ENCODE data around the gene DTX3. TPM values are rescaled to one million over a fixed set of nuclear protein-coding genes. Genes with fewer than 3 reads are reported as not detected.

DTX3 gene
- total RNA-seq, 1 experiment from 2014 or later = 16.8 TPM

DNA sequence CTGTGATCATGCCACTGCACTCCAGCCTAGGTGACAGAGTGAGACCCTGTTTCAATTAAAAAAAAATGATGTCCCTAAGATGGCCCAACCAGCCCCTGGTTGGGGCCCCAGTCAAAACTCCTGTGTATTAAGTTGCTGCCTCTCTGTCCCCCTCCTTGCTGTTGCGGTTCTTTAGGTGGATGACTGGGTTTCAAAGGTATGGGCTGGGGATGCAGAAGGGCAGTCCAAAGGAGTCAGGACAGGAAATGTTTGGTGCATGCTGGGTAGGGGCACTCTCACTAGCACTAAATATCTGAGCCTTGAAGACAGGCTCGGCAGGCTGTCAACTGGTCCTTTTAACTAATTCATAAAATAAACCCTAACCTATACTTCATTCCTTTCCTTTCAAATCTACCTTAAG lies 25.6 kb upstream of the DTX3 start:
- Histone ChIP-seq H3K79me2 (ENCODE audit: low read length) (no peaks in the 10 kb centered on the region), H2AFZ (ENCODE audit: low read length) (no peak overlapping the region), H3K4me1 (ENCODE audit: low read length) (no peaks in the 10 kb centered on the region), H3K9ac (ENCODE audit: low read length) (no peak overlapping the region), H3K27me3 (ENCODE audit: low read length) (no peaks in the 10 kb centered on the region), H3K9me3 (ENCODE audit: low read length) (no peaks in the 10 kb centered on the region), H3K4me3 (ENCODE audit: low read length) (no peak overlapping the region), H3K9me2 (replicated peaks; ENCODE audit: insufficient read depth, low read length) (no peaks in the 10 kb centered on the region), H3K4me2 (ENCODE audit: low read depth, low read length, poor library complexity, severe bottlenecking) (no peak overlapping the region), H3K36me3 (ENCODE audit: insufficient read depth, low read length) (peaks cover 38% of the 10 kb centered on the region), H3K27ac (ENCODE audit: low read length) (no peak overlapping the region), H4K20me1 (ENCODE audit: insufficient read depth, low read depth, low read length) (no peaks in the 10 kb centered on the region)
- no peak for DNase-seq

DNA sequence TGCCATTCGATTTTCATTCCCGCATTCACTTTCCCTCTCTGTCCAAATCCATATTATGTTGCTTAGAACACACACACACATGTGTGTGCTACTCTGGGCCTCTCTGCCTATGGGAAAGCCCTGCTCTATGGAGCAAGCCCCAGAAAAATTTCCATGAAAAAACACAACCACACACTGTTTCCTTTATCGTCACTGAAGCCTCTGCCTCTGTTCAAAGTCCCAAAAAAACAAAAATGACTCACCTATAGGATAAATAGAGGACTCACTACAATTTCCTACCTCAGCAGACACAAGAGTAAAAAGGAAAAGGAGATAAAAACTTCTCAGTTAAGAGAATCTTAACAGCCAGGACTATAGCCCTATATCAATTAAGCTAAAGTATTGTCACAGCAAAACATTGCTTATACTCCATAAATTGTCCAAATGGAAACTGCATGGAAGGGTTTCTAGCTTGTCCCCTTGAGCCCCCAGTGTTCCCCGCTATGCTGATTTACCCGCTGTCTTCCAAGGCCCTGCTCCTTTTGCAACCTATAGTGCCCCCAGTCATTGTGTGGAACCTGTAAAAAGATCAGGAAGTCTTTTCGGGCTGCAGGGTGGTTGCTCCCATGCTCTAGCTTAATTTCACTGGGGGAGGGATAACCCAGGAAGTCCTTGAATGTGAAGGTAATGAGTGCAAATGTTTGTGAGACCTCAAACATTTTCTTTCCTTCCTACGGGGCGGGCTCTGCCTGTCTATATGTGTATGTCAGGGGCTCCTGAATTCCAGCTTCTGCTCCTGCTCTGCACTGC lies 24.8 kb upstream of the DTX3 start:
- no peak for DNase-seq
- Histone ChIP-seq H2AFZ (ENCODE audit: low read length) (no peak overlapping the region), H4K20me1 (ENCODE audit: insufficient read depth, low read depth, low read length) (no peaks in the 10 kb centered on the region), H3K4me3 (ENCODE audit: low read length) (no peak overlapping the region), H3K27me3 (ENCODE audit: low read length) (no peaks in the 10 kb centered on the region), H3K4me1 (ENCODE audit: low read length) (no peaks in the 10 kb centered on the region), H3K27ac (ENCODE audit: low read length) (no peak overlapping the region), H3K9ac (ENCODE audit: low read length) (no peak overlapping the region), H3K9me3 (ENCODE audit: low read length) (no peaks in the 10 kb centered on the region), H3K4me2 (ENCODE audit: low read depth, low read length, poor library complexity, severe bottlenecking) (no peak overlapping the region), H3K79me2 (ENCODE audit: low read length) (no peaks in the 10 kb centered on the region), H3K9me2 (replicated peaks; ENCODE audit: insufficient read depth, low read length) (no peaks in the 10 kb centered on the region), H3K36me3 (ENCODE audit: insufficient read depth, low read length) (peaks cover 44% of the 10 kb centered on the region)

DNA sequence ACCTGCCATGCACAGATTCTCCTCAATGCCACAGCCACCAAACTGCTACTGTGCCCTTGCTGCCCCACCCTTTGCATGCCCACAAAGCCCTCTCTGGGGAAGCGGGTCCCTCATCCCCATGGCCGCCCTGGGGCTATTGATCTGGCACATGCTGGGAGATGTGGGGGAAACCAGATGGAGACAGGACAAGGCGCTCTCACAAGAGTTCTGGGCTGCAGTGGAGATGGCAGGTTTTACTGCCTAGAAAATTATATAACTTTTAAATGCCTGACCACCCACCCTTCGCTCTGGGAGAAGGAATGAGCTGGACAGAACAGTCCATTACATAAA lies 24.2 kb upstream of the DTX3 start:
- H3K27me3 ChIP-seq (ENCODE audit: low read length) = no peaks in the 10 kb centered on the region
- peaks cover 44% of the 10 kb centered on the region for H3K36me3 ChIP-seq (ENCODE audit: insufficient read depth, low read length)
- H2AFZ ChIP-seq (ENCODE audit: low read length) = no peak overlapping the region
- H3K4me3 ChIP-seq (ENCODE audit: low read length) = no peak overlapping the region
- no peak for DNase-seq
- H3K9ac ChIP-seq (ENCODE audit: low read length) = no peak overlapping the region
- H3K79me2 ChIP-seq (ENCODE audit: low read length) = no peaks in the 10 kb centered on the region
- no peaks in the 10 kb centered on the region for H4K20me1 ChIP-seq (ENCODE audit: insufficient read depth, low read depth, low read length)
- no peaks in the 10 kb centered on the region for H3K9me2 ChIP-seq (replicated peaks; ENCODE audit: insufficient read depth, low read length)
- no peak overlapping the region for H3K4me2 ChIP-seq (ENCODE audit: low read depth, low read length, poor library complexity, severe bottlenecking)
- no peaks in the 10 kb centered on the region for H3K4me1 ChIP-seq (ENCODE audit: low read length)
- H3K9me3 ChIP-seq (ENCODE audit: low read length) = no peaks in the 10 kb centered on the region
- H3K27ac ChIP-seq (ENCODE audit: low read length) = no peak overlapping the region

DNA sequence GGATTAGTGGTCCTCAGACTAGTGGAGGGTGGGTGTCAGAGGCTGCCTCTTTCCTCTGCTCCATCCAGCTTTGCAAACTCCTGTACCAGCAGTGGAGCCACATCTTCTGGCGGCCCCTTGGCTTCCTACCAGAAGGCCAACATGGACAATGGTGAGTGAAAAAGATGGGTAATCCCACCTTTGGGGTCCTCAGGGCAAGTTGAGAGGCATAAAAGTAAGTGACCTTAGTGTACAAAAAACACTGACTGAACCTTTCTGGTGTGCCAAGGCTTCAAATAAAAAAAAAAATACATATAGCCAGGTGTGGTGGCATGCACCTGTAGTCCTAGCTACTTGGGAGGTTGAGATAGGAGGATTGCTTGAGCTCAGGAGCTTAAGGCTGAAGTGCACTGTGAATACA lies 22.8 kb upstream of the DTX3 start:
- peaks cover 35% of the 10 kb centered on the region for H3K36me3 ChIP-seq (ENCODE audit: insufficient read depth, low read length)
- H3K79me2 ChIP-seq (ENCODE audit: low read length) = no peaks in the 10 kb centered on the region

DNA sequence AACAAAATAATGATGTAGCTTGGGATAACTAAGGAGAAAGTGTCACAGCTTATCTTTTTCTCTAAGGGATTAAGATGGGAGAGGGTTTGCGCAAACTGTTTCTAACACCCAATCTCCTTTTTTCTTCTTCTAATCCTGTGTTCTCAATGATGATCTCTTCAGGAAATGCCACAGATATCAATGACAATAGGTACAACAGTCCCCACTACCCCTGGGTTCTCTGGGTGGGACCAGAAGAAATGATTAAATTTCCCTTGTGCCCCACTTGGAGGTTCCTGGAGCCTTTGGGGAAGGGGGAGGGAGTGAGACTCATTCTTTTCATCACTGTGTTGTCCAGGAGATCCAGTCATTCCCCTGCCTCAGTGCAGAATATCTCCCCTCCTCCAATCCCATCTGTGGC lies 22.2 kb upstream of the DTX3 start:
- Histone ChIP-seq H3K9me3 (ENCODE audit: low read length) (no peaks in the 10 kb centered on the region), H3K27ac (ENCODE audit: low read length) (no peak overlapping the region), H3K79me2 (ENCODE audit: low read length) (no peaks in the 10 kb centered on the region), H3K9ac (ENCODE audit: low read length) (no peak overlapping the region), H3K27me3 (ENCODE audit: low read length) (no peaks in the 10 kb centered on the region), H3K4me3 (ENCODE audit: low read length) (no peak overlapping the region), H3K4me2 (ENCODE audit: low read depth, low read length, poor library complexity, severe bottlenecking) (no peak overlapping the region), H2AFZ (ENCODE audit: low read length) (no peak overlapping the region), H3K36me3 (ENCODE audit: insufficient read depth, low read length) (peaks cover 34% of the 10 kb centered on the region), H3K4me1 (ENCODE audit: low read length) (no peaks in the 10 kb centered on the region), H3K9me2 (replicated peaks; ENCODE audit: insufficient read depth, low read length) (no peaks in the 10 kb centered on the region), H4K20me1 (ENCODE audit: insufficient read depth, low read depth, low read length) (no peaks in the 10 kb centered on the region)
- DNase-seq = no peak

More for the DNA sequence above, 22.8 kb upstream of the DTX3 start:
- Histone ChIP-seq H4K20me1 (ENCODE audit: insufficient read depth, low read depth, low read length) (no peaks in the 10 kb centered on the region), H2AFZ (ENCODE audit: low read length) (no peak overlapping the region), H3K9ac (ENCODE audit: low read length) (no peak overlapping the region), H3K27me3 (ENCODE audit: low read length) (no peaks in the 10 kb centered on the region), H3K4me3 (ENCODE audit: low read length) (no peak overlapping the region), H3K4me2 (ENCODE audit: low read depth, low read length, poor library complexity, severe bottlenecking) (no peak overlapping the region), H3K27ac (ENCODE audit: low read length) (no peak overlapping the region), H3K9me3 (ENCODE audit: low read length) (no peaks in the 10 kb centered on the region), H3K4me1 (ENCODE audit: low read length) (no peaks in the 10 kb centered on the region), H3K9me2 (replicated peaks; ENCODE audit: insufficient read depth, low read length) (no peaks in the 10 kb centered on the region)
- no peak for DNase-seq

DNA sequence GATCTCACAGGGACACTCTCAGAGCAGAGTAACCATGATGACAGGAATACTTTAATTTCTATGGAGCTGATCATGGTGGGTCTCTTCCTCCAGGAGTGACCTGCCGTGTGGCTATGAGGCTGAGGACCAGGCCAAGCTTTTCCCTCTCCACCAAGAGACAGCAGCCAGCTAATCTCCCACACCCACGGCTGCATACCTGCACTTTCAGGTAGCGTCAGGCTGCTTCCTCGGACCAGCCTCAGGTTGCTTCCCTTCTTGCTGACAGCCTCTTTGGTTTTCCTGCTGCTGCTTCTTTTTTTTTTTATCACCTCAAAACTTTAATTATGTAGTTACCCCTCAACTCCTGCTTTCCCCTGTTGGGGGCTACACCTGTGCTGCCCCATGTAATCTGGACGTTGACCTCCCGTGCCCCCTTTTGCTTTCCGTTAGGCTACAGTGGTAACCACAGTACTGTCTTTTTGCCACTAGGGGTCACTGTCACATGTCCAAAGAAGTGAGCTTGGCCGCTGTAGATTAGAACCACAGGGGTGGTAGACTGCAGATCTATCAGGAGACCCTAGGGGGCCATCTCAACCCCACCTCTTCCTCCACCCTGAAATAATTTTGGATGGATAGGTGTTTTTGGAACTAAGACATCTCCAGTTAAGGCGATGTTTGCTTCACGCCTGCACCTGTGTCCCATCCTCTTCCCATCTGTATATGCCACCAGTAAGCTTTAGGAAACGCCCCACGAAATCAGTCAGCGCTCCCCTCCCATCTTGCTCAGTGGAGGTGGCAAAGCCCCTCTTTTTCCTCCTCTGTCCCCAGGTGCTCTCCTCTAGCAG lies 21.4 kb upstream of the DTX3 start:
- peak; percentile 94 for DNase-seq
- no peak overlapping the region; the same call in 1 of the 2 replicates for H3K9ac ChIP-seq (ENCODE audit: low read length)
- H3K4me3 ChIP-seq (ENCODE audit: low read length) = no peak overlapping the region
- H3K27me3 ChIP-seq (ENCODE audit: low read length) = no peaks in the 10 kb centered on the region
- H3K79me2 ChIP-seq (ENCODE audit: low read length) = no peaks in the 10 kb centered on the region
- no peak overlapping the region for H3K27ac ChIP-seq (ENCODE audit: low read length)
- no peaks in the 10 kb centered on the region for H3K9me3 ChIP-seq (ENCODE audit: low read length)
- H3K36me3 ChIP-seq (ENCODE audit: insufficient read depth, low read length) = peaks cover 34% of the 10 kb centered on the region
- H3K9me2 ChIP-seq (replicated peaks; ENCODE audit: insufficient read depth, low read length) = no peaks in the 10 kb centered on the region
- H3K4me1 ChIP-seq (ENCODE audit: low read length) = no peaks in the 10 kb centered on the region
- no peak overlapping the region for H2AFZ ChIP-seq (ENCODE audit: low read length)
- no peak overlapping the region for H3K4me2 ChIP-seq (ENCODE audit: low read depth, low read length, poor library complexity, severe bottlenecking)
- no peaks in the 10 kb centered on the region for H4K20me1 ChIP-seq (ENCODE audit: insufficient read depth, low read depth, low read length)

DNA sequence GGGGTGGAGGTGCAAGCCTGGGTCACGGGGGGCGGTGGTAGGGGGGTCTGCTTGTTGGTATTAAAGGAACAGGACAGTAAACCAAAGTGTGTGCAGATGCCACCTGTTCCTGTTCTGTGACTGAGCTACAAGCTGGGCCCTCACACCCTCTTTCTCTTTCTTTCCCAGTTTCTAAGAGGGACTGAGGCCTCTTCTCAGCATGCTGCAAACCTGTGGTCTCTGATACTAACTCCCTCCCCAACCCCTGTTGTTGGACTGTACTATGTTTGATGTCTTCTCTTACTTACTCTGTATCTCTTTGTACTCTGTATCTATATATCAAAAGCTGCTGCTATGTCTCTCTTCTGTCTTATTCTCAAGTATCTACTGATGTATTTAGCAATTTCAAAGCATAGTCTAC lies 20.6 kb upstream of the DTX3 start:
- Histone ChIP-seq H3K4me1 (ENCODE audit: low read length) (no peaks in the 10 kb centered on the region), H3K4me3 (ENCODE audit: low read length) (no peak overlapping the region)

DNA sequence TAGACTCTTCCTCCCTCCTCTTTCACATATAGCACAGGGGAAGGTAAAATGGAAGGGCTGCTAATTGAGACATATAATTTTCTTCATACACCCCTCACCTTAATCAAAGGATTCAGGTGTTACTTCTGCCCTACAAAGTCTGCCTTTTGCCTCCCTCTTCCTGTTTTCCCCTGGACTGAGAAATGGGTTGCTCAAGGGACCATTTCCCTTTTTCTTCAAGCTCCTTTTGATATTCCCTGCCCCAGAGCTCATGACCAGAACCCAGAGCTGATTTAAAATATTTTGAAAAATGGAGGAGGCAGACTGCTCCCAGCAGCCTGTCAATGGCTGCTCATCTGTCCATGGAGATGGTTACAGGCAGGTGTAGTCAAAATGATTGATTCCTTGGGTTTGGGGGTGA lies 19.9 kb upstream of the DTX3 start:
- no peak overlapping the region for H3K4me3 ChIP-seq (ENCODE audit: low read length)
- no peaks in the 10 kb centered on the region for H3K27me3 ChIP-seq (ENCODE audit: low read length)
- no peaks in the 10 kb centered on the region for H4K20me1 ChIP-seq (ENCODE audit: insufficient read depth, low read depth, low read length)
- H2AFZ ChIP-seq (ENCODE audit: low read length) = no peak overlapping the region
- no peaks in the 10 kb centered on the region for H3K9me3 ChIP-seq (ENCODE audit: low read length)
- H3K9me2 ChIP-seq (replicated peaks; ENCODE audit: insufficient read depth, low read length) = no peaks in the 10 kb centered on the region
- peaks cover 27% of the 10 kb centered on the region for H3K36me3 ChIP-seq (ENCODE audit: insufficient read depth, low read length)
- H3K4me1 ChIP-seq (ENCODE audit: low read length) = no peaks in the 10 kb centered on the region
- no peaks in the 10 kb centered on the region for H3K79me2 ChIP-seq (ENCODE audit: low read length)
- no peak for DNase-seq
- H3K27ac ChIP-seq (ENCODE audit: low read length) = no peak overlapping the region
- no peak overlapping the region for H3K4me2 ChIP-seq (ENCODE audit: low read depth, low read length, poor library complexity, severe bottlenecking)
- no peak overlapping the region for H3K9ac ChIP-seq (ENCODE audit: low read length)

More for the DNA sequence above, 20.6 kb upstream of the DTX3 start:
- no peak overlapping the region for H3K4me2 ChIP-seq (ENCODE audit: low read depth, low read length, poor library complexity, severe bottlenecking)
- no peaks in the 10 kb centered on the region for H4K20me1 ChIP-seq (ENCODE audit: insufficient read depth, low read depth, low read length)
- H3K9ac ChIP-seq (ENCODE audit: low read length) = no peak overlapping the region
- no peaks in the 10 kb centered on the region for H3K27me3 ChIP-seq (ENCODE audit: low read length)
- H3K9me3 ChIP-seq (ENCODE audit: low read length) = no peaks in the 10 kb centered on the region
- H3K36me3 ChIP-seq (ENCODE audit: insufficient read depth, low read length) = peaks cover 34% of the 10 kb centered on the region
- H3K27ac ChIP-seq (ENCODE audit: low read length) = no peak overlapping the region
- H3K9me2 ChIP-seq (replicated peaks; ENCODE audit: insufficient read depth, low read length) = no peaks in the 10 kb centered on the region
- DNase-seq = no peak
- H3K79me2 ChIP-seq (ENCODE audit: low read length) = no peaks in the 10 kb centered on the region
- no peak overlapping the region for H2AFZ ChIP-seq (ENCODE audit: low read length)
